Activated CD4-positive, alpha-beta memory T cell treated with anti-CD3 and anti-CD28 coated beads, Interleukin-2, amount 10 ng/mL, durations not matched to agents 7 days and 5 days (primary cell): ENCODE results near the gene PPP6R1. TPM values are rescaled to one million over a fixed set of nuclear protein-coding genes. Genes with fewer than 3 reads are reported as not detected.

Experiments used
- CTCF ChIA-PET: fragments of 350-600 bp; sonication (Branson Sonifier 250); formaldehyde crosslinking; loops from one replicate; lab custom pipeline; 2021; ENCODE audit warnings: antibody characterized with exemption, inconsistent platforms; lab: Charles Lee
- POLR2A ChIA-PET: fragments of 350-600 bp; sonication (Branson Sonifier 250); formaldehyde crosslinking; loops from one replicate; lab custom pipeline; 2021; ENCODE audit warnings: antibody characterized with exemption; lab: Charles Lee
- DNase-seq: peaks from one replicate; pipeline ENCODE4 v3.0.0-alpha.2; 2020
- H3K27ac Mint-ChIP-seq: one replicate; pipeline ENCODE4 v1.8.0; 2021; ENCODE audit warnings: mild to moderate bottlenecking, mixed read lengths
- H3K27me3 Mint-ChIP-seq: one replicate; pipeline ENCODE4 v1.8.0; 2021; ENCODE audit warnings: mixed read lengths
- H3K36me3 Mint-ChIP-seq: one replicate; pipeline ENCODE4 v1.8.0; 2021; ENCODE audit warnings: low read depth, mixed read lengths
- H3K4me1 Mint-ChIP-seq: one replicate; pipeline ENCODE4 v1.8.0; 2021; ENCODE audit warnings: mixed read lengths
- H3K4me3 Mint-ChIP-seq: one replicate; pipeline ENCODE4 v1.8.0; 2021; ENCODE audit warnings: mild to moderate bottlenecking, mixed read lengths
- H3K9me3 Mint-ChIP-seq: one replicate; pipeline ENCODE4 v1.8.0; 2021; ENCODE audit warnings: mixed read lengths
- total RNA-seq, 2 experiments: library from RNA; stranded (reverse); gene quantifications; one replicate each; pipeline ENCODE4 v1.2.3, GENCODE V29; 2021

PPP6R1 gene
- total RNA-seq, 2 experiments from 2014 or later = 213 to 229 TPM

DNA sequence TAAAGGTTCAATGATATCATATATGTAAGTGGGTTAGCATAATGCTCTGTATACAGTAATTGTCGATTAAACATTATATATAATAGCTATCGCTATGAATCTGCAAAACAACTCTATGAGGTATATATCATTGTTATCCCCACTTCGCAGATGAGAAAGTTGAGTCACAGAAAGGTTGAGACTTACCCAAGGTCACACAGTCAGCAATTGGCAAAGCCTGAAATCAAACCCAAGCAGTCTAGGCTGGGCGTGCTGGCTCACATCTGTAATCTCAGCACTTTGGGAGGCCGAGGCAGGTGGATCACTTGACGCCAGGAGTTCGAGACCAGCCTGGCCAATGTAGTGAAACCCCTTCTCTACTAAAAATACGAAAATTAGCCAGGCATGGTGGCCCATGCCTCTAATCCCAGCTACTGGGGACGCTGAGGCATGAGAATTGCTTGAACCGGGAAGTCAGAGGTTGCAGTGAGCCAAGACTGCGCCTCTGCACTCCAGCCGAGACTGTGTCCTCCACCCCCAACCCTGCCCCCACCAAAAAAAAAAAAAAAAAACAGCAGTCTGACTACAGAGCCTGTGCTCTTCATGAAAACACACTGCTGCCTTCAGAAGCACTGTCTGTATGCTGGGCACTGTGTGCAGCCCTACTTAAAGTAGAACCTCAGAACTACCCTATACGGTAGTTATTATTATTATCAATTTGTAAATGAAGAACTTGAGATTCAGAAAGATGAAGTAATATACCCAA, 19.7 kb upstream of the PPP6R1 start:
- H3K4me1 Mint-ChIP-seq = peaks cover 56% of the 10 kb centered on the region
- no peak for DNase-seq
- peaks cover 7% of the 10 kb centered on the region for H3K27me3 Mint-ChIP-seq
- H3K36me3 Mint-ChIP-seq = peaks cover 18% of the 10 kb centered on the region
- H3K9me3 Mint-ChIP-seq = no peaks in the 10 kb centered on the region
- ChIA-PET POLR2A (interaction anchor here (1.0 to 6.9 kb wide), 7 partner anchors 19 to 321 kb away, joined by 3 to 96 read pairs (median 15); partner anchors contain the start of genes FIZ1, KMT5C, PPP1R12C and PPP6R1), CTCF (interaction anchor here (0.9 to 3.0 kb wide), 7 partner anchors 14 to 189 kb away, joined by 3 to 13 read pairs (median 5); no protein-coding TSS in a partner anchor)
- H3K4me3 Mint-ChIP-seq = peak overlapping the region; percentile 100
- peak overlapping the region; percentile 97 for H3K27ac Mint-ChIP-seq

DNA sequence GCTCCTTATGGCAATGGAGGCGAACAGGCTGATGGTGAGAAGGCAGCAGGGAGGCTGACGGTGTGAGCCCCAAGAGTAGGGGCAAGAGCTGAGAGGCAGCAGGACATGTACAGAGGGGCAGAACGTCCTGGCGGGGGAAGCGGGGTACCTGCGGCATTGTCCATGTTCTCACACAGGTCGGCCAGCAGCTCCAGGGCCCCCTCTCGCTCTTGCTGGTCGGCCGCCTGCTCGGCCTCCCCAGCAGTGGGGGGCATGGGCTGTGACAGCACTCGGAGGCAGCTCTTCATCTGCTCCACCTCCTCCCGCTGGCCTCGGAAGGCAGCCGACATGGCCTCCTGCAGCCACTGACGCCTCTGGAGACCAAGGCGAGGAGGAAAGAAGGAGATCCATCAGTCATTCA, 18.7 kb upstream of the PPP6R1 start:
- POLR2A ChIA-PET = interaction anchor here (0.9 to 6.9 kb wide), 5 partner anchors 16 to 160 kb away, joined by 3 to 96 read pairs (median 8); partner anchors contain the start of genes PPP1R12C, PPP6R1 and UBE2S
- CTCF ChIA-PET = interaction anchor here (1.2 to 3.0 kb wide), 6 partner anchors 15 to 190 kb away, joined by 3 to 13 read pairs (median 7); no protein-coding TSS in a partner anchor
- peaks cover 51% of the 10 kb centered on the region for H3K4me1 Mint-ChIP-seq
- H3K27ac Mint-ChIP-seq = peak overlapping the region; percentile 97
- no peaks in the 10 kb centered on the region for H3K27me3 Mint-ChIP-seq
- H3K36me3 Mint-ChIP-seq = peaks cover 22% of the 10 kb centered on the region
- peak overlapping the region; percentile 59 for H3K4me3 Mint-ChIP-seq
- no peak for DNase-seq
- H3K9me3 Mint-ChIP-seq = no peaks in the 10 kb centered on the region

DNA sequence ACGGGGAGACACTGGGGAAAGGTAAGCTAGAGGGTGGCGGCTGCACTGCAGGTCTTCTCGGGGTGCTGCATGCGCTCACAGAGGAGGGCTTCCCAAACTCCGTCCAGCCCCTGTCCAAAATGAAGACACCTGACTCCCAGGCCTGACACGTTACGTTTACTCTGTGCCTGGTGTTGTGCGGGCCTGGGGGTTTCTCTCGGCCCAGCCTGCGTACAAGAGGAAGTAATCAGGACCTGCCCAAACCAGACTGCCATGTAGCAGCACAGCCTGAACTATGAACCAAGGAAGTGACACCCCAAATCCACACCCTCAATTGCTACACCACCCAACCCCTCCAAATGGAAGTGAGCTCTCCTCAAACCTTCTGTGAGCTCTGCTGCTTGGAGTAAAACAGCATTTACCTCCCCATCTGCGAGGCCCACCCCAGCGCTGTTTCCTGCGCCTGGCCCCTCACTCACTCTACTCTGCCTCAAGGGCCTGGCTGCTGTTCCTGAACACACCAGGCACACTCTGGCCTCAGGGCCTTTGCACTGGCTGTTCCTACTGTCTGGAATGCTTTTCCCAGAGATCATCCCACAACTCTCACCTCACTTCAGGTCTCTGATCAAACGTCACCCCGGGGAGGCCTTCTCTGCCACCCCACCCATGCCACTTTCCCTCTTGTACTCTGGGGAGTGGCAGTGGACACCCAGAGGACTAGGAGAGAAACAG, 18.1 kb upstream of the PPP6R1 start:
- peaks cover 51% of the 10 kb centered on the region for H3K4me1 Mint-ChIP-seq
- peak overlapping the region; percentile 59 for H3K4me3 Mint-ChIP-seq
- no peaks in the 10 kb centered on the region for H3K27me3 Mint-ChIP-seq
- DNase-seq = peak; percentile 31
- H3K9me3 Mint-ChIP-seq = no peaks in the 10 kb centered on the region
- ChIA-PET POLR2A (interaction anchor here (0.9 to 6.9 kb wide), 5 partner anchors 15 to 159 kb away, joined by 3 to 96 read pairs (median 8); partner anchors contain the start of genes PPP1R12C, PPP6R1 and UBE2S), CTCF (interaction anchor here (1.4 to 3.0 kb wide), 5 partner anchors 15 to 190 kb away, joined by 3 to 13 read pairs (median 9); no protein-coding TSS in a partner anchor)
- H3K27ac Mint-ChIP-seq = peak overlapping the region; percentile 97
- H3K36me3 Mint-ChIP-seq = peaks cover 28% of the 10 kb centered on the region

DNA sequence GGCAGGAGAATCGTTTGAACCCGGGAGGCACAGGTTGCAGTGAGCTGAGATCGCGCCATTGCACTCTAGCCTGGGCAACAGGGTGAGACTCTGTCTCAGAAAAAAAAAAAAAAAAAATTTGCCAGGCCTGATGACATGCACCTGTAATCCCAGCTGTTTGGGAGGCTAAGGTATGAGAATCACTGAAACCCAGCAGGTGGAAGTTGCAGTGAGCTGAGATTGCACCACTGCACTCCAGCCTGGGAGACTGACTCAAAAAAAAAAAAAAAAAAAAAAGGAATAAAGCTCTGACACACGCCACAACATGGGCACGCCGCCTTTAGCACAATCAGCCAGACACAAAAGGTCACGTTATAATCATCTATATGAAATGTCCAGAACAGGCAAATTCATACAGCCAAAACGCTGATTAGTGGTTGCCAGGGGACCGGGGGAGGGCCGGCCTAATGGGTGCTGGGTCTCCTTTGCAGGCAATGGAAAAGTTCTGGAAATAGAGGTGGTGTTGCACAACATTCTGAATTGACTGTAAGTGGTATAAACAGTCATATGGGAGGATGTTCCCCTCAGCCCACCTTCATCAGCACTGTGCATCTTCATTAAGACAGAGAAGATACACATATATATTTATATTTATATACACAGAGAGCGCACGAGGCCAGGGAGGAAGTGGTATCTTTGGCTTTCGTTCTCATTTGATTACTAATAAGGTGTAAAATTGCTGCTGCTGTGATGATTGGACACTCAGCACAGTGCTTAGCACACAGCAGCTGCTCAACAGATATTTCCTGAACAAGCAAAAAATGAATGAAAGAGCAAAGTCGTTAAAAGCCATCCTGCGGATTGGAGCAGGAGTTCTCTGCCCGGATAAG, 17.3 kb upstream of the PPP6R1 start:
- H3K4me3 Mint-ChIP-seq = peak overlapping the region; percentile 59
- CTCF ChIA-PET = interaction anchor here (0.7 to 3.0 kb wide), 4 partner anchors 16 to 26 kb away, joined by 3 to 13 read pairs (median 11); no protein-coding TSS in a partner anchor

DNA sequence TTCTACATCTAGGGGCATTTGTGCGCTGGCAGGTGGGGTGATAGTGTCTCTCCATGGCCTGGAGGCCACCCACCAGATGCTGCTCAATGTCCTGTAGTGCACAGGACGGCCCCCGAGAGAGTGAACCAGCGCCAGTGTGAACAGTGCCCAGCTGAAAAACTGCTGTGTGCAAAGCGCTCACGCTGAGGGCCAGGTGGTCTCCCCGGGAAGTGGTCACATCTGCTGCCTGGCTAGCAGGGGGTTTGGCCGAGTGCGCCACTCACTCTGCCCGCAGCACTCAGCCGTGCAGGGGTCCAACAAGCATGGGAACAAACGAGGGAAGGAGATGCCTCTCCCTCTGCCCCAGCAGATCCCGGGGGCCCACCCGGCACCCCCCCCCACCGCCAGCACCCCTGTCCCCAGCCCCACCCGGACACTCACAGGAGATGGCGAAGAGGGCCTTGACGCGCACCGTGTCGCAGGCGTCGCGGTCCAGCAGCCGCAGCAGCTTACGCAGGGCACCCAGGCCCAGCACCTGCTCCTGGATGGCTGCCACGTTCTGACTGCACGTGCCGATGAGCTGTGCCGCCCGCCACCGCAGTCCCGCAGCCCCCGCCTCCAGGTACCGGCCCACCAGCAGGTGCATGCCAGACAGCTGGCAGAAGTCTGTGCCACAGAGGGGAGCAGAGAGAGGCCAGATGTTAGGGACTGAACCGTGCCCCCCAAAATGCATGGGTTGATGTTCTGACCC, 15.3 kb upstream of the PPP6R1 start:
- Mint-ChIP-seq H3K4me1 (peaks cover 29% of the 10 kb centered on the region), H3K36me3 (peaks cover 32% of the 10 kb centered on the region), H3K9me3 (no peaks in the 10 kb centered on the region), H3K27ac (no peak overlapping the region), H3K4me3 (no peak overlapping the region), H3K27me3 (no peaks in the 10 kb centered on the region)
- ChIA-PET POLR2A (interaction anchor here (6.9 kb wide), 1 partner anchor 14 kb away, joined by 81 read pairs; the partner anchor contains the start of gene PPP6R1), CTCF (no interaction called here)
- DNase-seq = no peak

More for the DNA sequence above, 17.3 kb upstream of the PPP6R1 start:
- H3K36me3 Mint-ChIP-seq = peaks cover 29% of the 10 kb centered on the region
- DNase-seq = peak; percentile 49
- POLR2A ChIA-PET = interaction anchor here (2.1 to 6.9 kb wide), 4 partner anchors 16 to 158 kb away, joined by 8 to 96 read pairs (median 44); partner anchors contain the start of genes PPP1R12C, PPP6R1 and UBE2S
- no peaks in the 10 kb centered on the region for H3K9me3 Mint-ChIP-seq
- no peaks in the 10 kb centered on the region for H3K27me3 Mint-ChIP-seq
- H3K4me1 Mint-ChIP-seq = peaks cover 47% of the 10 kb centered on the region
- H3K27ac Mint-ChIP-seq = peak overlapping the region; percentile 97

DNA sequence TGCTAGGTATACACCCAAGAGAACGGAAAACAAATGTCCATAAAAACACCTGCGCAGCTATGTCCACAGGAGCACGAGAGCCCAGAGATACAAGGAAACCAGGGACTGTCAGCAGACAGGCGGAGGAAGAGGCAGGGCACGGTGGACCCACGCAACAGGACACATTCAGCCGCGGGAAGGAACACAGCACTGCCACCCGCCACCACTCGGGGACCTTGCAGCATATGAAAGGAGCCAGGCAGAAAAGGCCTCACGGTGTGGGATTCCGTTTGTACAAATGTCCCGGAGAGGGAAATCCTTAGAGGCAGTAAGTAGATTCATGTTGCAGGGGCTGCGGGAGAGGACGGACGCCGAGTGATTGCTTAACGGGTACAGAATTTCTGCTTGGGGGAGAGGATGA, 13.3 kb upstream of the PPP6R1 start:
- POLR2A ChIA-PET = interaction anchor here (2.0 kb wide), 1 partner anchor 13 kb away, joined by 6 read pairs; the partner anchor contains the start of gene PPP6R1
- no peaks in the 10 kb centered on the region for H3K9me3 Mint-ChIP-seq
- H3K36me3 Mint-ChIP-seq = peaks cover 32% of the 10 kb centered on the region
- no peak overlapping the region for H3K27ac Mint-ChIP-seq
- H3K4me1 Mint-ChIP-seq = peaks cover 16% of the 10 kb centered on the region
- no peak overlapping the region for H3K4me3 Mint-ChIP-seq
- no peak for DNase-seq
- CTCF ChIA-PET = no interaction called here
- H3K27me3 Mint-ChIP-seq = no peaks in the 10 kb centered on the region

DNA sequence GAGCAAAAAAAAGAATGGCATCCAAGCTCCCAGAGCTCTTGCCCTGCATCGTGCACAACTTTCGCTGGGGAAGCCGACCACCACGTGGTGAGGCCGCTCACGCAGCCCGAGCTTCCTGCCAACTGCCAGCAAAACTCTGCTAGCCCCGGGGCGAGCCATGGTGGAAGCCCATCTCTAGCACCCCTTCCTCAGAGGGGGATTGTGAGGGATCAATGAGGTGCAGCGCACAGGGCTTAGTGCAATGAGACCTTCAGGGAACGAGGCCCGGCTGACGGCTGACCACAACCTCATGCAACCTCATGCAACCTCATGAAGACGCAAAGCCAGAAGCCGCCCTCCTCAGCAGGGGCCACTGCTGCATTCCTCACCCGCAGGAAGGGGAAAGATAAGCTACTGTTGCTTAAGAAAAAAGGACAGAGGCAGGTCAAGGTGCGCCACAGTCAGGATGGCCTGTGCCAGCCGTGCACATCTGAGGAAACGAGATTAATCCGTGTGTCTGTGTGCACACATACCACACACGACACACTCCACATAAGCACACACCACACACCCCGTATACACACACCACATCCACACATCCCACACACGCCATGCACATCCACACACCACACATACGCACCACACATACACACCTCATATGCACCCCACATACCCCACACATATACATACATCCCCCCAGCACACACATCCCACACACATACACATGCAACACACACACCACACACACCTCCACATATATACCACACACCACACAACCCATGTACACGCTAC, 11.5 kb upstream of the PPP6R1 start:
- H3K36me3 Mint-ChIP-seq = peaks cover 34% of the 10 kb centered on the region
- ChIA-PET POLR2A (interaction anchor here (1.1 to 2.5 kb wide), 2 partner anchors 11 to 31 kb away, joined by 3 to 11 read pairs; partner anchors contain the start of gene PPP6R1), CTCF (no interaction called here)
- H3K9me3 Mint-ChIP-seq = peaks cover 7% of the 10 kb centered on the region
- H3K4me1 Mint-ChIP-seq = peaks cover 7% of the 10 kb centered on the region
- DNase-seq = no peak
- no peaks in the 10 kb centered on the region for H3K27me3 Mint-ChIP-seq
- H3K4me3 Mint-ChIP-seq = no peak overlapping the region
- H3K27ac Mint-ChIP-seq = no peak overlapping the region

DNA sequence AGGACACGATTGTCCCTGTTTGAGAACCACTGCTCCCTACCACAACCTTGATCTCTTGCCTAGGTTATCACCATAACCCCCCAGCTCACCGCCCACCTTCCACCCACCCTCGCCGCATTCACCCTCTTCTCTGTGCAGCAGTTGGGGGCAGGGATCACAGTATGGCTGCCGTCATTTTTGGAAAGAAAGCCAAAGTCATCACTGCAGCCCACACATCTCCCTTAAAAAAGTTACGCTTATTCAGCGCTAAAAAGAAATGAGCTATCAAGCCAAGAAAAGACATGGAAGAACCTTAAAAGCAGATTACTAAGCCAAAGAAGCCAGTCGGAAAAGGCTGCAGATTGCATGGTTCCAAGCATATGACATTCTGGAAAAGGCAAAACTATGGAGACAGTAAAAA, 10.5 kb upstream of the PPP6R1 start:
- Mint-ChIP-seq H3K4me3 (no peak overlapping the region), H3K4me1 (peaks cover 4% of the 10 kb centered on the region), H3K9me3 (peaks cover 7% of the 10 kb centered on the region), H3K27me3 (no peaks in the 10 kb centered on the region), H3K27ac (no peak overlapping the region), H3K36me3 (peaks cover 31% of the 10 kb centered on the region)
- no peak for DNase-seq
- POLR2A ChIA-PET = interaction anchor here (1.2 to 2.5 kb wide), 2 partner anchors 10 to 115 kb away, joined by 4 to 11 read pairs; partner anchors contain the start of genes PPP6R1 and TMEM238
- CTCF ChIA-PET = no interaction called here

DNA sequence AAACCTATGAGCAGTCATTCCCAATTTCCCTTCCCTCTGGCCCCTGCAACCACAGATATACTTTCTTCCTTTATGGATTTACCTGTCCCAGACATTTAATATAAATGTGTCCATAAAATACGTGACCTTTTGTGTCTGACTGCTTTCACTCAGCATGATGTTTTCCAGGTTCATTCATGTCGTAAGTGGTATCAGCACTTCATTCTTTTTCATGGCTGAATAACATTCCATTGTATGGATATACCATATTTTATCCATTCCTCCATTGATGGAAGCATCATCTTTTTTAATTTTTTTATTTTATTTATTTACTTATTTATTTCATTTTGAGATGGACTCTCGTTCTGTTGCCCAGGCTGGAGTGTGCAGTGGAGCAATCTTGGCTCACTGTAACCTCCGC, 8.0 kb upstream of the PPP6R1 start:
- H3K36me3 Mint-ChIP-seq = peaks cover 20% of the 10 kb centered on the region
- no peak overlapping the region for H3K4me3 Mint-ChIP-seq
- no peak for DNase-seq
- CTCF ChIA-PET = no interaction called here
- peaks cover 4% of the 10 kb centered on the region for H3K4me1 Mint-ChIP-seq
- POLR2A ChIA-PET = no interaction called here
- no peaks in the 10 kb centered on the region for H3K27me3 Mint-ChIP-seq
- no peak overlapping the region for H3K27ac Mint-ChIP-seq
- H3K9me3 Mint-ChIP-seq = peaks cover 7% of the 10 kb centered on the region

DNA sequence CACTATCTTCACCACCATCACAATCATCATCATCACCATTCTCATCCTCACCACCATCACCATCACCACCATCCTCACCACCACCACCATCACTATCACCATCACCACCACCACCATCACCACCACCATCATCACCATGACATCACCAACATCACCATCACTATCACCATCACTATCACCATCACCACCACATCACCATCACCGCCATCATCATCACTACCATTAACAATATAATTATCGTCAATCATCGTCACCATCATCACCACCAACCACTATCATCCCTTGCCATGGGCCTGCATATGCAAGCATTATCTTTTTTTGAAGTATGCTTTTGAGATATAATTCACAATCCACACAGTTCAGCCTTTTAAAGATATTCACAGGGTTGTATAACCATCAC, 7.6 kb upstream of the PPP6R1 start:
- CTCF ChIA-PET = no interaction called here
- no peak for DNase-seq
- peaks cover 4% of the 10 kb centered on the region for H3K4me1 Mint-ChIP-seq
- no peaks in the 10 kb centered on the region for H3K27me3 Mint-ChIP-seq
- no peak overlapping the region for H3K4me3 Mint-ChIP-seq
- no peak overlapping the region for H3K27ac Mint-ChIP-seq
- H3K9me3 Mint-ChIP-seq = peaks cover 7% of the 10 kb centered on the region
- POLR2A ChIA-PET = no interaction called here
- peaks cover 20% of the 10 kb centered on the region for H3K36me3 Mint-ChIP-seq
